Inferior parietal cortex (tissue), 1 donor: ENCODE measurements around the gene UPF1.

Experiments used
- DNase-seq: peaks from one replicate; pipeline ENCODE4 v3.0.0-alpha.2; 2016; ENCODE audit errors: extremely low spot score

UPF1 gene

GRCh38 chr19:18871543-18871942 lies 39.8 kb downstream of the UPF1 start:
- DNase-seq: peak; percentile 4

DNA sequence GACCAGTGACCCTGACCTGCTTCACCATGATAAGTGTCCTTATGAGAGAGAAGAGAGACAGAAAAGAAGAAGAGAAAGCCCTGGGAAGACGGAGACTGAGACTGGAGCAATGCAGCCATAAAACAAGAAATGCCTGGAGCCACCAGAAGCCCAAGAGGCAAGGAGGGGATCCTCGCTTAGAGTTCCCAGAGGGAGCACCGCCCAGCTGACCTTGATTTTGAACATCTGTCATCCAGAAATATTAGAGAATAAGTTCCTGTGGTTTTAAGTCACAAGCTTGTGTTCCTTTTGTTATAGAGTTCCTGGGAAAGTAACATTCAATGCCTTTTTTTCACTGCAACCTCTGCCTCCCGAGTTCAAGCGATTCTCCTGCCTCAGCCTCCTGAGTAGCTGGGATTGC lies 44.0 kb downstream of the UPF1 start:
- DNase-seq: no peak

DNA sequence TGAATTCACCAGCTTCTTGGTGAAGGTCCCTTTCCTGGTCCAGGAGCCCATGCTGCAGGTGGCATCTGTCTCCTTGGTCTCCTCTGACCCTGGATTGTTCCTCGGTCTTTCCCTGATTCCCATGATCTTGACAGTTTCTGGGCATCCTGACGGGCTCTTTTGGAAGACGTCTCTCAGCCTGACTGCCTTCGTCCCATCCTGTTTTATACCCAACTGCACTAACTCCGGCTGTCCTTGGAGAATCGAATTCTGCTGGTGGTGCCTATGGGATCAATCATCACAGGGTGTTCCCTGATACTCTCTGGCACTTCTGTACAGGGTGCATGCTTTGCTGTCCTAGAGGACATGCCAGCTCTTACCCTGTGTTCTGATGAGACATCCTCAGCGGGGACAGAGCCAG lies 45.1 kb downstream of the UPF1 start:
- DNase-seq: no peak

- DNase-seq: no peak
These were observed 46.5 kb downstream of the UPF1 start for GRCh38 chr19:18878058-18878797.

- no peak for DNase-seq
These were observed 47.3 kb downstream of the UPF1 start for GRCh38 chr19:18878858-18879578.

DNA sequence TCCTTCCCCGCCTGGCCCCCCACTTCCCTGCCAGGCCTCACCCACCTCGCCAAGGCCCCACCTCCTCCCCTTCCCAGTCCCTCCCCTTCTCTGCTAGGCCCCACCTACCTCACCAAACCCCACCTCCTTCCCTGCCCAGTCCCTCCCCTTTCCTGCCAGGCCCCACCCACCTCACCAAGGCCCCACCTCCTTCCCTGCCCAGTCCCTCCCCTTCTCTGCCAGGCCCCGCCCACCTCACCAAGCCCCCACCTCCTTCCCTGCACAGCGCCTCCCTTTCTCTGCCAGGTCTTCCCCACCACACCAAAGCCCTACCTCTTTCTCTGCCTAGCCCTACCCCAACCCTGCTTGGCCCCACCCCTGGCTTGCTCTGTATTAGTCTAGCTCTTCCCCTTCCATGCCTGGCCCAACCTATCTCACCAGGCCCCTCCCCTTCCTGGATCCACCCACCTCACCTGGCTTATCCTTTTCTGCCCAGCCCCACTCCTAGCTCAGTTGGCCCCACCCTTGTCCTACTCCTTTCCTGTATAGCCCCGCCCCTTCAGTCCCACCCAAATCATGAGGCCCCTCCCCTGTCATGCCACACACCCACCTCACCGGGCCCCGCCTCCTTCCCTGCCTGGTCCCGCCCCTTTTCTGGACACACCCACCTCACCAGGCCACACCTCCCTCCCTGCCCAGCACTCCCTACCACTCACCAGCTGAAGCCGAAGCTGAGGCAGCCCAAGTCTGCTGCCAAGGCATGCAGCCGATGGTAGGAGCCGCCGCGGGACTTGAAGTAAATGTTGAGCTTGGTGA lies 48.0 kb downstream of the UPF1 start:
- DNase-seq: no peak

- no peak for DNase-seq
These were observed 49.7 kb downstream of the UPF1 start for GRCh38 chr19:18881491-18881890.

- DNase-seq: no peak
These were observed 52.0 kb downstream of the UPF1 start for GRCh38 chr19:18883526-18884304.

- DNase-seq: no peak
These were observed 55.2 kb downstream of the UPF1 start for GRCh38 chr19:18886972-18887371.

GRCh38 chr19:18889949-18890745 lies 58.4 kb downstream of the UPF1 start:
- no peak for DNase-seq

DNA sequence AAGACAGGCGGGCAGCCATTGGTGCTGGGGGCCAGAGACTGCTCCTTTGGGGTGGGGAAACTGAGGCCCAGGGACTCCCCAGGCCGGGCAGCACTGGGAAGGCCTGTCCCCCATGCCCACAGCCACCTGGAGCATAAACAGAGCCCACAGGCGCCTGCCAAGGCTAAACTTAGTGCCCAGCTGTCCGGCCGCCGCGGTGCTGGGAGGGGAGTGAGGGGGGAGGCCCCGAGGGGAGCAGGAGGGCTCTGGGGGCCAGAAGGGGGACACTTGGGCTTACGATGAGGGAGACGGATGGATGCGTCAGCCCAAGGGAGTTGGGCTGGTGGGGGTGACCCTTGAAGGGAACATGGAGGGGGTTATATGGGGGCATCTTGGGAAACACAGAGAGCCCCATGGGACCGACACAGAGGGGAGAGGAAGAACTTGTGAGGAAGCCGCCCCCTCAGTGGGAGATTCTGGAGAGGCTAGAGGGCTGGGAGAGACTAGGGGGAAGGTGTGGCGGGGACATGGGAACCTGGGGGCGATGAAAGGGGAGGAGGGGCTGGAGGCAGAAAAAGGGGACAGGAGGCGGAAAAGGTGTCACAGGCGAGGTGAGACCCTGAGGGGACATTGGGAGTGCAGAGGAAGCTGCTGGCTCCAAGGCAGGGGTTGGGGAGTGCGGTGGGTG lies 62.0 kb downstream of the UPF1 start:
- DNase-seq: no peak

- peak; percentile 89 for DNase-seq
These were observed 62.7 kb downstream of the UPF1 start for GRCh38 chr19:18894254-18895037.

DNA sequence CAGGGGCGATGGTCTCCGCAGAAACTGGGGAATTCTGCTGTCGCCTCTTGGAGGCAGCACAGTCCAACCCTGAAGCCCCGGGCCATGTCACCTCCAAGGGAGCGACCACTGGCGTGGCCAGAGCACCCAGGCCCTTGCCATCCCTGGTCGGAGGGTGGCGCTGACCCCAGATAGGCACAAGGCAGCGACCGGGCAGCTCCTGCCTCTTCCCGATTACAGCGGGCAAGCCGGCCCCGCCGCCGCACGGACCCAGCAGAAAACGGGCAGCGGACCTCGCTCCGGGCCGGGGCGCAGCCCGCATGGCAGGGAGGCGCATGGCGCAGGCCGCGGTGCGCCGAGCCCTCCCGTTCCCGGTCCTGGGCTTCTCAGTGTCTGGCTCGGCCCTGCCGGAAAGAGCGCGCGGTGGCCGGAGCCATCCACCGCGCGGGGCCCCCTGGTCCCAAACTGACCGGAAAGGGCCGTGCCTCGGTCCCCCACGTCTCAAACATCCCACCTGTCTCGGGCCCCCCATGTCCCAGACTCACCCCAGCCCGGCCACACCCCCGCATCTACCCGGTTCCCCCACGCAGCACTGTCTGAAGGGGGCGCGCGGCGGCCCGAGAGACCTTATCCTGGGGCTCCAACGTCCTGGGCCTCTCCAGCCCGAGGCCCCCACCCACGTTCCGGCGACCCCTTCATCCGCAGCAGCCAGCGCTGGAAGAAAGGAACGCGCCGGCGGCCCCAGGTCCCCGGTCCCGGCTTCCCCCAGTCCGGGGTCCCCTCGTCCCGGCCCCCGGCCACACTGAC lies 63.5 kb downstream of the UPF1 start:
- no peak for DNase-seq

- DNase-seq: peak; percentile 49
These were observed 64.1 kb downstream of the UPF1 start, which contains the start of gene CERS1 for GRCh38 chr19:18895824-18896341. Gene CERS1, minus strand, starts transcription at chr19:18896158. Its CDS starts 86 bp downstream, at chr19:18896072.

GRCh38 chr19:18896421-18896841 lies 64.7 kb downstream of the UPF1 start:
- no peak for DNase-seq

DNA sequence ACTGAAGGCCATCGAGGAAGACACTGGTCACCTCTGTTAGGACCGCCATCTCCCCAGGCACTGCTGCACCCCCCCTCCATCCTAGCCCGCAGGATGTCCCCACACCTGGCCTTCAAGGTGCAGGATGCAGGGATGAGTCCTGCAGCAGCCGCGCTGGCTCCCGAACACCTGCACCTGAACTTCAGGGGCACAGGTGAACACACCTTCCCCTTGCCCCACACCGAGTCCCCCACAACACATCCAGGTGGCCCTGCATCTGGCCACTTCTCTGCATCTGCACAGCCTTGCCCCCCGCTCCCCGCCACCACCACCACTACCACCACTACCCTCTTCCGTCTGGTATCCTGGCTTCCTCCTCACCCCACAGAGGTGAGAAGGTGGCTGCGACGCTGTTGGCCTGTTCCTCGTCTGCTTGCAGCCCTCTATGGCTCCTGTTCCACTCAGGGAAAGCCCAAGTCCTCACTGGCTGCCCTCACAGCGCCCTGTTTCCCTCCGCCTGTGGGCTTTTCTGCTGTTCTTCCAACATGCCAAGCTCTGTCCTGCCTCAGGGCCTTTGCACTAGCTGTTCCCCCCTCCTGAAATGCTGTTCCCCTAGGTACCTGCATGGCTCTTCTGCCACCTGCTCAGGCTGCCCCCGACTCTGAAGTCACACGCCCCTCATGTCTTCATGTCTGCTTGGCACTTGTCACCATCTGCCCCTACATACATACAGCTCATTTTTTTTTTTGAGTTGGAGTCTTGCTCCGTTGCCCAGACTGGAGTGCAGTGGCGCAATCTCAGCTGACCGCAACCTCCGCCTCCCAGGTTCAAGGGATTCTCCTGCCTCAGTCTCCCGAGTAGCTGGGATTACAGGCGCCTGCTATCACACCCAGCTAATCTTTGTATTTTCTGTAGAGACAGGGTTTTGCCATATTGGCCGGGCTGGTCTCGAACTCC lies 65.6 kb downstream of the UPF1 start:
- no peak for DNase-seq

DNA sequence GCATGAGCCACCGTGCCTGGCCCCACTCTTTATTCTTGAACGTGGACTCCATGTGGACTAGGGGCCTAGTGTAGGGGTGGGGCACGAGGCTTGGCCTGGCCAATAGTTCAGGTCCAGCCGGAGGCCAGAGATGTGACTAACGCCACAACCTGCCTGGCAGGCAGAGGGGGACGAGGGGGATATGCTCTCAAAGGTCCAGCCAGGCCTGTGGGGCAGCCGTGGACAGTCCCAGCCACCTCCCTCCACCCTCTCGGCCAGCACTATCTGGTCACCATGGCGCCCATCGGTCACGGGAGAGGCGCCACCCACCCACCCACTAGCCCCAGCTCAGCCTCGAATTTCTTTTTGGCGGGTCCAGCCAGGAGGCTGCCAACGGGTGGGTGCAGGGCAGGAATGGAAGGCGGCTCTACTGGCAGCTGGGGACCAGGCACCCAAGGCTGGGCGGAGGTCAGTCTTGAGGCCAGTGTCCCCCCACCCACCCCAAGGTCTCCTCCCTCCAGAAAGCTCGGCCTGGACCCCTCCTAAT lies 66.4 kb downstream of the UPF1 start:
- DNase-seq: no peak
